Lower leg skin (tissue), 3 donors: Measurements from ENCODE around the gene LPCAT3.

Source experiments
- POLR2A ChIP-seq, 2 donors: fragments of 450-650 bp; IDR thresholded peaks; one replicate each; pipeline ENCODE4 v1.6.1; 2016 to 2017; ENCODE audit warnings: antibody characterized with exemption in 2 of 2, mild to moderate bottlenecking in 1 of 2, moderate library complexity in 1 of 2
- TF ChIP-seq, protein P1 (sequence below), 3 donors: fragments of 450-650 bp; IDR thresholded peaks; one replicate each; pipeline ENCODE4 v1.5.1; 2016; ENCODE audit warnings: antibody characterized with exemption in 3 of 3, mild to moderate bottlenecking in 3 of 3, moderate library complexity in 2 of 3

DNA sequence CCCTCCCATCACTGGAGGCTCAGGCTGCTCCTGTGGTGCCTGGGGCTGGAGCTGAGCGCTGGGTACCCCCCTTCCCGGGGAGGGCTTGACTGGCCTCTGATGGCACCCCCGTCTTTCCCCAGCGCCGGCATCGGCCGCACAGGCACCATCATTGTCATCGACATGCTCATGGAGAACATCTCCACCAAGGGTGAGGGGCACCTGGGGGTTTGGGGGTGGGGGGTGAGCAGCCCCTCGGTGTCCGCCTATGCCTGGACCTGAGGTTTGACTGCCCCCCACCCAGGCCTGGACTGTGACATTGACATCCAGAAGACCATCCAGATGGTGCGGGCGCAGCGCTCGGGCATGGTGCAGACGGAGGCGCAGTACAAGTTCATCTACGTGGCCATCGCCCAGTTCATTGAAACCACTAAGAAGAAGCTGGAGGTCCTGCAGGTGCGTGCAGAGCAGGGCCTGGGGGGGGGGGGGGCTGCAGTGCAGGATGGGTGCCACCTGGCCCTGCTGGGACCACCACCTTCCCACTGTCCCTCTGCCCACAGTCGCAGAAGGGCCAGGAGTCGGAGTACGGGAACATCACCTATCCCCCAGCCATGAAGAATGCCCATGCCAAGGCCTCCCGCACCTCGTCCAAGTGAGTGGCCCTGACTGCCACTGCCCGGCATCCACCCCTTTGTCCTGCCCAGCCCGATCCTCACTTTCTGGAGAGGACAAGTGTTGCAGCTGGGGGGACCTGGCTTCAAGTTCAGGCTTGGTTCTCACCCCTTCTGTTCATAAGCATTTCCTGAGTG lies 58.3 kb downstream of the LPCAT3 start:
- no peak for TF ChIP-seq POLR2A (IDR thresholded peaks at IDR 0.05)
- TF ChIP-seq, protein P1, sequence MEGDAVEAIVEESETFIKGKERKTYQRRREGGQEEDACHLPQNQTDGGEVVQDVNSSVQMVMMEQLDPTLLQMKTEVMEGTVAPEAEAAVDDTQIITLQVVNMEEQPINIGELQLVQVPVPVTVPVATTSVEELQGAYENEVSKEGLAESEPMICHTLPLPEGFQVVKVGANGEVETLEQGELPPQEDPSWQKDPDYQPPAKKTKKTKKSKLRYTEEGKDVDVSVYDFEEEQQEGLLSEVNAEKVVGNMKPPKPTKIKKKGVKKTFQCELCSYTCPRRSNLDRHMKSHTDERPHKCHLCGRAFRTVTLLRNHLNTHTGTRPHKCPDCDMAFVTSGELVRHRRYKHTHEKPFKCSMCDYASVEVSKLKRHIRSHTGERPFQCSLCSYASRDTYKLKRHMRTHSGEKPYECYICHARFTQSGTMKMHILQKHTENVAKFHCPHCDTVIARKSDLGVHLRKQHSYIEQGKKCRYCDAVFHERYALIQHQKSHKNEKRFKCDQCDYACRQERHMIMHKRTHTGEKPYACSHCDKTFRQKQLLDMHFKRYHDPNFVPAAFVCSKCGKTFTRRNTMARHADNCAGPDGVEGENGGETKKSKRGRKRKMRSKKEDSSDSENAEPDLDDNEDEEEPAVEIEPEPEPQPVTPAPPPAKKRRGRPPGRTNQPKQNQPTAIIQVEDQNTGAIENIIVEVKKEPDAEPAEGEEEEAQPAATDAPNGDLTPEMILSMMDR (IDR thresholded peaks at IDR 0.05), result no peak
